Transverse colon (tissue), 4 donors: ENCODE measurements around the gene UNC93B1. TPM values are rescaled to one million over a fixed set of nuclear protein-coding genes. Genes with fewer than 3 reads are reported as not detected.

Source experiments
- small RNA-seq, 4 donors: library from RNA; depleted of rRNA; stranded (forward); fragments of <200 nt; gene quantifications; one replicate each; pipeline ENCODE3, GENCODE V24; 2016
- total RNA-seq, 4 donors: library from RNA; depleted of rRNA; stranded (reverse); fragments of >200 nt; gene quantifications; one replicate each; pipeline ENCODE4 v1.1.0, GENCODE V29; 2016

The UNC93B1 gene
- total RNA-seq, 4 donors from 2014 or later = 32.2 to 67.7 (median 54.7) TPM

Small RNAs within 50 kb of the gene (small RNA-seq; reads per million reads assigned to genes)
- gene MIR6753 = 0 to 1.1 (median 0) reads per million in 4 donors

Other genes starting within 250 kb of the UNC93B1 start
- gene ALDH3B1, start 6.2 kb upstream of the UNC93B1 start, total RNA-seq = 10 to 100 TPM; 12.1 to 14.9 (median 13.5) TPM
- 100 to 1,000 TPM; 155 to 226 (median 188) TPM for gene NDUFS8, start 26.6 kb upstream of the UNC93B1 start, total RNA-seq
- 100 to 1,000 TPM; 260 to 697 (median 380) TPM for gene TCIRG1, start 34.9 kb upstream of the UNC93B1 start, total RNA-seq
- gene CHKA, start 117.3 kb upstream of the UNC93B1 start, total RNA-seq = 100 to 1,000 TPM in 3 of 4 donors, 10 to 100 TPM in 1; 41.6 to 253 (median 121) TPM
- 10 to 100 TPM; 33.4 to 71.4 (median 63.8) TPM for gene KMT5B, start 209.2 kb upstream of the UNC93B1 start, total RNA-seq